IPS-15b (cell line): ENCODE results near the gene HOXA2.

ENCODE experiments used
- H3K27me3 ChIP-seq: one replicate; pipeline ENCODE4 v1.6.1; 2013; ENCODE audit warnings: low read length; ENCODE audit not compliant: control insufficient read depth, insufficient read depth
- H3K36me3 ChIP-seq: one replicate; pipeline ENCODE4 v1.6.1; 2013; ENCODE audit warnings: low read length; ENCODE audit not compliant: control insufficient read depth, insufficient read depth
- H3K4me1 ChIP-seq: one replicate; pipeline ENCODE4 v1.6.1; 2013; ENCODE audit warnings: mild to moderate bottlenecking, low read length; ENCODE audit not compliant: control insufficient read depth, insufficient read depth
- H3K4me3 ChIP-seq: one replicate; pipeline ENCODE4 v1.5.1; 2013; ENCODE audit warnings: low read depth, low read length
- H3K9ac ChIP-seq: one replicate; pipeline ENCODE4 v1.6.1; 2013; ENCODE audit warnings: low read depth, mild to moderate bottlenecking, low read length
- H3K9me3 ChIP-seq: one replicate; pipeline ENCODE4 v1.6.1; 2013; ENCODE audit warnings: mild to moderate bottlenecking, low read length; ENCODE audit not compliant: control insufficient read depth, insufficient read depth

HOXA2 gene

GRCh38 chr7:27080844-27081436 is 21.5 kb downstream of the HOXA2 start:
- Histone ChIP-seq H3K9ac (no peak overlapping the region), H3K4me3 (no peak overlapping the region), H3K27me3 (peaks cover 11% of the 10 kb centered on the region)

GRCh38 chr7:27079234-27079975 is 23.1 kb downstream of the HOXA2 start:
- Histone ChIP-seq H3K9ac (no peak overlapping the region), H3K9me3 (no peaks in the 10 kb centered on the region), H3K4me3 (no peak overlapping the region), H3K27me3 (peaks cover 5% of the 10 kb centered on the region), H3K36me3 (no peaks in the 10 kb centered on the region), H3K4me1 (peaks cover 4% of the 10 kb centered on the region)

More at GRCh38 chr7:27080844-27081436, 21.5 kb downstream of the HOXA2 start:
- Histone ChIP-seq H3K9me3 (no peaks in the 10 kb centered on the region), H3K4me1 (peaks cover 4% of the 10 kb centered on the region), H3K36me3 (no peaks in the 10 kb centered on the region)

- peaks cover 4% of the 10 kb centered on the region for H3K4me1 ChIP-seq
- no peaks in the 10 kb centered on the region for H3K9me3 ChIP-seq
- peaks cover 2% of the 10 kb centered on the region for H3K27me3 ChIP-seq
- H3K9ac ChIP-seq, result no peak overlapping the region
- no peak overlapping the region for H3K4me3 ChIP-seq
- H3K36me3 ChIP-seq, result no peaks in the 10 kb centered on the region
Observed at GRCh38 chr7:27078616-27079233, 23.8 kb downstream of the HOXA2 start.

GRCh38 chr7:27073076-27073475 is 29.4 kb downstream of the HOXA2 start:
- no peaks in the 10 kb centered on the region for H3K4me1 ChIP-seq
- H3K9ac ChIP-seq, result no peak overlapping the region
- no peaks in the 10 kb centered on the region for H3K9me3 ChIP-seq
- no peak overlapping the region for H3K4me3 ChIP-seq
- H3K36me3 ChIP-seq, result no peaks in the 10 kb centered on the region
- no peaks in the 10 kb centered on the region for H3K27me3 ChIP-seq

- H3K4me1 ChIP-seq, result no peaks in the 10 kb centered on the region
- H3K36me3 ChIP-seq, result no peaks in the 10 kb centered on the region
Observed at GRCh38 chr7:27071622-27072390, 30.7 kb downstream of the HOXA2 start.

GRCh38 chr7:27068259-27068658 is 34.2 kb downstream of the HOXA2 start:
- Histone ChIP-seq H3K9ac (no peak overlapping the region), H3K36me3 (no peaks in the 10 kb centered on the region), H3K27me3 (no peaks in the 10 kb centered on the region), H3K9me3 (no peaks in the 10 kb centered on the region), H3K4me3 (no peak overlapping the region), H3K4me1 (no peaks in the 10 kb centered on the region)

More at GRCh38 chr7:27071622-27072390, 30.7 kb downstream of the HOXA2 start:
- no peak overlapping the region for H3K9ac ChIP-seq
- H3K9me3 ChIP-seq, result no peaks in the 10 kb centered on the region
- no peaks in the 10 kb centered on the region for H3K27me3 ChIP-seq
- no peak overlapping the region for H3K4me3 ChIP-seq

GRCh38 chr7:27066148-27066547 is 36.3 kb downstream of the HOXA2 start:
- Histone ChIP-seq H3K36me3 (no peaks in the 10 kb centered on the region), H3K4me3 (no peak overlapping the region), H3K9ac (no peak overlapping the region)

GRCh38 chr7:27065709-27066108 is 36.8 kb downstream of the HOXA2 start:
- H3K9ac ChIP-seq, result no peak overlapping the region
- H3K4me1 ChIP-seq, result no peaks in the 10 kb centered on the region
- H3K4me3 ChIP-seq, result no peak overlapping the region
- H3K36me3 ChIP-seq, result no peaks in the 10 kb centered on the region
- no peaks in the 10 kb centered on the region for H3K27me3 ChIP-seq
- no peaks in the 10 kb centered on the region for H3K9me3 ChIP-seq

More at GRCh38 chr7:27066148-27066547, 36.3 kb downstream of the HOXA2 start:
- no peaks in the 10 kb centered on the region for H3K4me1 ChIP-seq
- no peaks in the 10 kb centered on the region for H3K9me3 ChIP-seq
- H3K27me3 ChIP-seq, result no peaks in the 10 kb centered on the region

- H3K9me3 ChIP-seq, result no peaks in the 10 kb centered on the region
- H3K9ac ChIP-seq, result no peak overlapping the region
- no peaks in the 10 kb centered on the region for H3K27me3 ChIP-seq
- H3K4me1 ChIP-seq, result no peaks in the 10 kb centered on the region
- H3K4me3 ChIP-seq, result no peak overlapping the region
- no peaks in the 10 kb centered on the region for H3K36me3 ChIP-seq
Observed at GRCh38 chr7:27064661-27065060, 37.8 kb downstream of the HOXA2 start.

GRCh38 chr7:27064159-27064558 is 38.3 kb downstream of the HOXA2 start:
- Histone ChIP-seq H3K9ac (no peak overlapping the region), H3K4me3 (no peak overlapping the region), H3K4me1 (no peaks in the 10 kb centered on the region), H3K36me3 (no peaks in the 10 kb centered on the region), H3K27me3 (no peaks in the 10 kb centered on the region), H3K9me3 (no peaks in the 10 kb centered on the region)

- Histone ChIP-seq H3K9me3 (no peaks in the 10 kb centered on the region), H3K36me3 (no peaks in the 10 kb centered on the region), H3K4me1 (no peaks in the 10 kb centered on the region), H3K4me3 (no peak overlapping the region), H3K9ac (no peak overlapping the region), H3K27me3 (no peaks in the 10 kb centered on the region)
Observed at GRCh38 chr7:27062946-27063345, 39.5 kb downstream of the HOXA2 start.
